ENCODE results near the gene LYPD3.
"Not testable (repeated sequence)": the region's sequence is repeated elsewhere in the genome, so short reads cannot be mapped to it uniquely, and the experiment has no call there.

LYPD3 gene

GRCh38 chr19:43465468-43466120, at the start of gene LYPD3:
TSS of gene LYPD3 (minus strand) at chr19:43465608. CDS start at chr19:43465571, 37 bp downstream.
- no peak for DNase-seq

- not testable (repeated sequence) for DNase-seq
Measured at GRCh38 chr19:43512399-43512798, 47.0 kb upstream of the LYPD3 start.

- no peak for DNase-seq
Measured at GRCh38 chr19:43511324-43511723, 45.9 kb upstream of the LYPD3 start.

GRCh38 chr19:43510713-43511112, 45.3 kb upstream of the LYPD3 start:
- DNase-seq: no peak

GRCh38 chr19:43507880-43508279, 42.5 kb upstream of the LYPD3 start:
- no peak for DNase-seq

- no peak for DNase-seq
Measured at GRCh38 chr19:43506629-43507028, 41.2 kb upstream of the LYPD3 start.

- DNase-seq: no peak
Measured at GRCh38 chr19:43505941-43506340, 40.5 kb upstream of the LYPD3 start.

GRCh38 chr19:43505186-43505456, 39.7 kb upstream of the LYPD3 start:
- DNase-seq: no peak

- peak; percentile 48 for DNase-seq
Measured at GRCh38 chr19:43504426-43505185, 39.2 kb upstream of the LYPD3 start, which contains the start of gene PHLDB3. TSS of gene PHLDB3 (minus strand) at chr19:43504746. CDS start at chr19:43504118, 628 bp downstream.

- peak; percentile 98 for DNase-seq
Measured at GRCh38 chr19:43503501-43504425, 38.4 kb upstream of the LYPD3 start.

GRCh38 chr19:43502419-43502976, 37.1 kb upstream of the LYPD3 start:
- no peak for DNase-seq

- DNase-seq: no peak
Measured at GRCh38 chr19:43501661-43502418, 36.4 kb upstream of the LYPD3 start.

- no peak for DNase-seq
Measured at GRCh38 chr19:43499042-43499441, 33.6 kb upstream of the LYPD3 start.

- no peak for DNase-seq
Measured at GRCh38 chr19:43498233-43498842, 32.9 kb upstream of the LYPD3 start.

GRCh38 chr19:43496960-43497359, 31.6 kb upstream of the LYPD3 start:
- DNase-seq: no peak

- DNase-seq: no peak
Measured at GRCh38 chr19:43495082-43495481, 29.7 kb upstream of the LYPD3 start.

- no peak for DNase-seq
Measured at GRCh38 chr19:43490759-43491158, 25.4 kb upstream of the LYPD3 start.

GRCh38 chr19:43489979-43490599, 24.7 kb upstream of the LYPD3 start:
- no peak for DNase-seq

- DNase-seq: no peak
Measured at GRCh38 chr19:43489310-43489709, 23.9 kb upstream of the LYPD3 start.

GRCh38 chr19:43488179-43488578, 22.8 kb upstream of the LYPD3 start:
- DNase-seq: no peak

GRCh38 chr19:43486412-43486811, 21.0 kb upstream of the LYPD3 start:
- no peak for DNase-seq
